ENCODE results near the gene PRKN.

GRCh38 chr6:162053084-162053483, 674.5 kb downstream of the PRKN start:
- TF ChIP-seq, protein P1, sequence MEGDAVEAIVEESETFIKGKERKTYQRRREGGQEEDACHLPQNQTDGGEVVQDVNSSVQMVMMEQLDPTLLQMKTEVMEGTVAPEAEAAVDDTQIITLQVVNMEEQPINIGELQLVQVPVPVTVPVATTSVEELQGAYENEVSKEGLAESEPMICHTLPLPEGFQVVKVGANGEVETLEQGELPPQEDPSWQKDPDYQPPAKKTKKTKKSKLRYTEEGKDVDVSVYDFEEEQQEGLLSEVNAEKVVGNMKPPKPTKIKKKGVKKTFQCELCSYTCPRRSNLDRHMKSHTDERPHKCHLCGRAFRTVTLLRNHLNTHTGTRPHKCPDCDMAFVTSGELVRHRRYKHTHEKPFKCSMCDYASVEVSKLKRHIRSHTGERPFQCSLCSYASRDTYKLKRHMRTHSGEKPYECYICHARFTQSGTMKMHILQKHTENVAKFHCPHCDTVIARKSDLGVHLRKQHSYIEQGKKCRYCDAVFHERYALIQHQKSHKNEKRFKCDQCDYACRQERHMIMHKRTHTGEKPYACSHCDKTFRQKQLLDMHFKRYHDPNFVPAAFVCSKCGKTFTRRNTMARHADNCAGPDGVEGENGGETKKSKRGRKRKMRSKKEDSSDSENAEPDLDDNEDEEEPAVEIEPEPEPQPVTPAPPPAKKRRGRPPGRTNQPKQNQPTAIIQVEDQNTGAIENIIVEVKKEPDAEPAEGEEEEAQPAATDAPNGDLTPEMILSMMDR (IDR thresholded peaks at IDR 0.05), result no peak
- TF ChIP-seq TCF7L2 (IDR thresholded peaks at IDR 0.05; ENCODE audit: low read depth, low read length), result no peak
